Fibroblast of skin of scalp (primary cell): ENCODE results near the gene MKKS.

ENCODE experiments used
- DNase-seq: peaks from one replicate; pipeline ENCODE4 v3.0.0-alpha.2; 2013

The MKKS gene

GRCh38 chr20:10367943-10368701, 65.9 kb downstream of the MKKS start:
- no peak for DNase-seq

DNA sequence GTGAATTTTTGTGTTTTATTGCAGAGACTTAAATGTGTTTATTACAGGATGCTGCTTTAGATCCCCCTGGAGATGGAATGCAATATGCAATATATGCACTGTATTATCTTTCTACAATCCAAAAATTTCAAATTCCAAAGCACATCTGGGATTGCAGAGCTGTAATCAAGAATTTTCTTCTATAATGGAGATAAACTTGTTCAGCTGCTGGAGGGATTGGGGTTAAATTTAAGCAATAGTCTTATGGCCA, 66.4 kb downstream of the MKKS start:
- no peak for DNase-seq

DNA sequence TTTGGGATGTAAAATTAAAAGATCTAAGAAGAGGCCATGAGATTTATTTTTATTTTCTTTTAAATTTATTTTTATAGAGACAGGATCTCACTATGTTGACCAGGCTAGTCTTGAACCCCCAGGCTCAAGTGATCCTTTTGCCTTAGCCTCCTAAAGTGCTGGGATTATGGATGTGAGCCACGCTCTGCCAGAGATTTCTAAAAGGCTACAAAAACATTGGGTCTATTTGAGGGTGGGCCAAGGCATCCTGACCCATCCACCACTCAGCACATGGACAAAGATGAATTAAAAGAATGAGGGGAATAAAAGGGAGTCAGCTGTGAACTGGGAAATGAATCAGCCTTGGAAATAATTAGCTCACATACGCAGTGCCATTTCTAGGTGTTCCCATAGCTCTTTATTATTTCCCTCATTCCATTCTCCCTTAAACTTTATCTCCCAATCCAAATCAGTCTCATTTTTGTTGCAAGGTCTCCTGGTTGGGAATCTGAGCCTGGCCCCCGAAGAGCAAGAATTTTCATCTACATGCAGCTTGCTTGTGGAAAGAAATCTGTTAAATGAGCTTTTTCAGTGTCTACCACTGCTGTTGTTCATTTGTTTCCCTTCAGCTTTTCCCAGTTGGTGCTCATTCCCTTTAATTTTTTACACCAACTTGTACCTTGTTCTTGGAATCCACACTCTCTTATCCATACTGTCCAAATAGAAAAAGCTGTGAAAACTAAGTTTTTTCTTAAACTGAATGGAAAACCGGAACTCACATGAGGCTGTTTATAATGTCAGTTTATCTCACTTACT, 66.9 kb downstream of the MKKS start:
- DNase-seq, result no peak

DNA sequence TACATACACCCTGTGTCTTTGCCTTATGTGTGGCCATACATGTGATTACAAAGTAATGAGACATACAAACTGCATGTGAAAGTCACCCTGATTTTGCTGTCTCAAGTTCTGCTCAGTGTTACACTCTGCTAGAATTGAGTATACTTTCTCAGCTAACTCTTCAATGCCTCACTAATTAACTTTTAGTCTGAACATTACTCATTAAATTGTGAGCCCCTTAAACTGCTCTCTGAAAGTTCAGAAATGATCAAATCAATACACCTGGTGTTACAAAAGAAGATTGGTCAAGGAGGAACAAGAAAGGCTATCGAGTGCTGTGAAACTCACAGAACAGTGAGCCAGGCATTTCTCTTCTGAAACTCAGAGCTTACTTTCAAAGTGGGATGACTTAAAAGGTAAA, 71.3 kb downstream of the MKKS start:
- DNase-seq, result no peak

DNA sequence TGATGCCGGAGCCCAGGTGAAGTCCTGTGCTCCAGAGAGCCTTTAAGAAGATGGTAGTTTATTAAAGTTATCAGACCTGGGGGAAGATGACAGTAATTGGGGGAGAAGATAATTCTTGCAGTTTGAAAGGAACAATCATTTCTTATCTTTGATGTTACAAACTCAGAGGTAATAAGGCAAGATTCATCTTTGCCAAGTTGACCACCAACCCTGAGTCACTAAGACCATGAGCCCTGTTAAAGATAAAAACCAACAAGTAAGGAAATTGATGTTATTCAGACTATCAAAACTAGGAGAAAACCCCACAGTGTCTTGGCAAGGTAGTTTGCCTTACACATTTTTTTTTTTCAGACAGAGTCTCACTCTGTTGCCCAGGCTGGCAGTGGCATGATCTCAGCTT, 73.1 kb downstream of the MKKS start:
- DNase-seq, result no peak

DNA sequence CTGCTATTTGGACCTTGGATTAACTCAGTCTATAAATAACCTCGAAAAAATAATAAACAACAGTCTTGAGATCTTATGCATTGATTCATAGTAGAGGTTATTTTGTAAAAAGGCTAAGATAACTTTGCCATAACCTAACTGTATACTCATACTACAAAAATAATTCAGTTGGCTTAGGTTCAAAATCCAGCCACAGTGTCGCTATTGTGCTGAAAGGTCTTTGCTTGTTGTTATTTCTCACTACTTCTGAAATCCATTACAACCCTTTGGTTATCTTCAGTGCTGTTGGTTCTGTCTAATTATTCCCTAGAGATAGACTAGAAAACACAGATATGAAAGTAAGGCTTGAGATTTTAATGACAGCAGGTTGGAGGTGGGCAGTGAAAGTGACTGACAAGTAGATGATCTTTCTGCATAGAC, 74.4 kb downstream of the MKKS start:
- DNase-seq, result no peak

DNA sequence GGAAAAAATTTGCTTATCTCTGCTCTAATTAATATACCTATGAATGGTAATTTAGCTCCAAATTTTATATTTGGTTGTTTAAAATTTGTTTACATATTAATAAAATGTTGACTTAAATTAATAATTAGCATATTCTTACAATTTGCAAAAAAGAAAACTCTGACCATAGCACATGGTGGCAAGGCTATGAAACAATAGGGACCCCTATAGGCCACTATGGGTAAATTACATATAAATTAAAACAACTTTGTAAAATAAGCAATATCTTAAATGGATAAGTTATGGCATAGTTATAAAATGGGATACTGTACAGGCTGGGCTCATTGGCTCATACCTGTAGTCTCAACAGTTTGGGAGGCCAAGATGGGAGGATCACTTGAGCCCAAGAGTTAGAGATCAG, 76.0 kb downstream of the MKKS start:
- no peak for DNase-seq

GRCh38 chr20:10357061-10357708, 76.8 kb downstream of the MKKS start:
- no peak for DNase-seq

DNA sequence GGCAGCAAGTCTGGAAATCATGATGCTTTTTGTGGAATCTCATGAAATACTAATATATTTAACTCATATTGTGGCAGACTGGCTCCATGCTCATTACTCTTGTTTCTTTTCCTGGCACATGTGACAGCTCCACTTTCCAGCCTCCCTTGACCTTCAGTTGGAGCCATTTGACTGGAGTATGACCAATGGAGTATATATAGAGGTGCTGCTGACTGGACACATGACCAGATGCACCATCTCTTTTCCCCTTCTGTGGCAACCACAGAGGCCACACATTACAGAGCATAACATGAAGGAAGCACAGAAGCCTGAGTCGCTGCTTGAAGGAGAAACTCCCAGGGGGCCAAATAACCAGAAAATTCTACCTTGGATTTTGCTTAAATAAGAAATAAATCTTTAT, 77.4 kb downstream of the MKKS start:
- DNase-seq, result no peak

DNA sequence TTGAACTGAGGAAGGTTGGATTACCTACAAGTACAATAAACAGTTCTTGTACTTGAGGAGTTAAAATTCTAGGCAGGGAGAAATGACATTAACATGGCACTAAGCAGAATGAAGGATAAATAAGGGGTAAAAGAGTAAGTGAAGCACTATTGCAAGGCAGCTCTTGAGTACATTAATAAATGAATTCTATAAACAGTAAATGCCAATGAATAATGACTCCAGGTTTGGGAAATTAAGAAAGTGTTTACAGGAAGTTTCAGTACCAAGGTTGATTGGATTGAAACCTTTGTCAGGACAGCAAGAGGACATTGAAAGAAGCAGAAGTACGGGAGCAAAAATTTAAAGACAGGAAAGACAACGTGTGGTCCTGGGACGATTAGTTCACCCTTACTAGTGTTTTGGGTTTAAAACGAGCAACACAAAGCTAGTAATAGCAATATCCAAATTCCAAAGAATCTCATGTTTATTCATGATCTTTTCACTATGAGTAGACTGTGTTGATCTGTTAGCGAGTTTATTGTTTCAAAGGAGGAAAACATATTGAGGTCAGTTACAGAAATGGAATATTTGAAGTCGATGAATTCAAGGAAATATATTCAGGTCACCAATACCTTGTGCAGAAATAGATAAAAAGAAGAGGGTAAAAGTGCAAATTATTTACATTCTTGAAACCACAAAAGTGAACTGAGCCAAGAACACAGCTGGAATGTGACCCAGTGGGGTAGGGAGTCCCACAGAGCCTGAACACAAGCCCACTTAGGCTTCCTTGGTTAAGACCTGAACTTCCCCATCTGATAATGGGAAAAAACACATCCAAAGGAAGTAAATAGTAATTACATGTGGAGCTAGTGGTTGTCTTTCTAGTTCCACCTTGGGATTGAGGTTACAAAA, 80.8 kb downstream of the MKKS start:
- DNase-seq, result no peak
